Measurements from ENCODE around the gene LPIN1. TPM values are rescaled to one million over a fixed set of nuclear protein-coding genes. Genes with fewer than 3 reads are reported as not detected.
A peak's percentile ranks its signal among the peaks of the same experiment; 100 is the strongest.

Gene LPIN1
- polyA plus RNA-seq, 6 donors from 2014 or later: 4.6 to 12.8 (median 9.7) TPM

GRCh38 chr2:11828933-11829323, 82.5 kb downstream of the LPIN1 start:
- peak overlapping the region in 5 of 8 donors; percentile 81 to 90 (median 85) for H3K4me3 Mint-ChIP-seq

GRCh38 chr2:11829324-11829946, 83.0 kb downstream of the LPIN1 start:
- Mint-ChIP-seq H3K36me3 (peaks cover 7 to 11% of the 10 kb centered on the region in 2 donors), H3K9me3 (peaks cover 0 to 10% (median 5%) of the 10 kb centered on the region in 7 donors), H3K27ac (peak overlapping the region; percentile 24 to 94 (median 76)), H3K4me3 (peak overlapping the region; percentile 68 to 90 (median 84)), H3K27me3 (no peaks in the 10 kb centered on the region), H3K4me1 (peaks cover 39 to 58% (median 49%) of the 10 kb centered on the region in 3 donors)
- ATAC-seq (ENCODE audit: low read depth in 2 of 2) (peak; percentile 63 to 66), DNase-seq (peak; percentile 58)

More at GRCh38 chr2:11828933-11829323, 82.5 kb downstream of the LPIN1 start:
- no peak for DNase-seq
- no peak for ATAC-seq (ENCODE audit: low read depth in 2 of 2)
- Mint-ChIP-seq H3K36me3 (peaks cover 2 to 16% of the 10 kb centered on the region in 2 donors), H3K27me3 (no peaks in the 10 kb centered on the region), H3K27ac (peak overlapping the region in 2 of 6 donors; percentile 83 to 93), H3K4me1 (peaks cover 38 to 53% (median 45%) of the 10 kb centered on the region in 3 donors), H3K9me3 (peaks cover 0 to 5% (median 0%) of the 10 kb centered on the region in 7 donors)

- Mint-ChIP-seq H3K4me3 (peak overlapping the region; percentile 68 to 90 (median 84)), H3K27ac (peak overlapping the region; percentile 24 to 94 (median 76)), H3K9me3 (peaks cover 0 to 17% (median 11%) of the 10 kb centered on the region in 7 donors), H3K36me3 (peaks cover 7 to 13% of the 10 kb centered on the region in 2 donors), H3K27me3 (no peaks in the 10 kb centered on the region), H3K4me1 (peaks cover 39 to 63% (median 49%) of the 10 kb centered on the region in 3 donors)
- peak; percentile 42 for ATAC-seq (ENCODE audit: low read depth in 2 of 2)
- DNase-seq: peak; percentile 35
Observed at GRCh38 chr2:11829947-11830707, 83.7 kb downstream of the LPIN1 start.

GRCh38 chr2:11830708-11831301, 84.4 kb downstream of the LPIN1 start:
- peaks cover 0 to 23% (median 11%) of the 10 kb centered on the region in 7 donors for H3K9me3 Mint-ChIP-seq
- peak overlapping the region in 2 of 6 donors; percentile 1 to 59 for H3K27ac Mint-ChIP-seq
- peaks cover 39 to 63% (median 49%) of the 10 kb centered on the region in 3 donors for H3K4me1 Mint-ChIP-seq
- H3K27me3 Mint-ChIP-seq: no peaks in the 10 kb centered on the region
- DNase-seq (no peak), ATAC-seq (ENCODE audit: low read depth in 2 of 2) (no peak)
- H3K36me3 Mint-ChIP-seq: peaks cover 0 to 13% of the 10 kb centered on the region in 2 donors
- peak overlapping the region; percentile 68 to 90 (median 84) for H3K4me3 Mint-ChIP-seq

- ATAC-seq (ENCODE audit: low read depth in 2 of 2): no peak
- Mint-ChIP-seq H3K9me3 (peaks cover 0 to 23% (median 11%) of the 10 kb centered on the region in 7 donors), H3K4me3 (peak overlapping the region in 4 of 8 donors; percentile 0 to 32 (median 18)), H3K27me3 (no peaks in the 10 kb centered on the region), H3K4me1 (peaks cover 39 to 63% (median 49%) of the 10 kb centered on the region in 3 donors), H3K36me3 (peaks cover 0 to 15% of the 10 kb centered on the region in 2 donors), H3K27ac (peak overlapping the region in 1 of 6 donors; percentile 26)
- DNase-seq: no peak
Observed at GRCh38 chr2:11831415-11831814, 85.0 kb downstream of the LPIN1 start.

GRCh38 chr2:11832531-11832930, 86.1 kb downstream of the LPIN1 start:
- DNase-seq: no peak
- peaks cover 0 to 18% of the 10 kb centered on the region in 2 donors for H3K36me3 Mint-ChIP-seq
- peaks cover 39 to 59% (median 49%) of the 10 kb centered on the region in 3 donors for H3K4me1 Mint-ChIP-seq
- no peak for ATAC-seq (ENCODE audit: low read depth in 2 of 2)
- peak overlapping the region in 2 of 8 donors; percentile 24 to 64 for H3K4me3 Mint-ChIP-seq
- no peaks in the 10 kb centered on the region for H3K27me3 Mint-ChIP-seq
- peak overlapping the region in 1 of 6 donors; percentile 26 for H3K27ac Mint-ChIP-seq
- peaks cover 0 to 23% (median 11%) of the 10 kb centered on the region in 7 donors for H3K9me3 Mint-ChIP-seq

GRCh38 chr2:11833601-11834000, 87.2 kb downstream of the LPIN1 start:
- H3K9me3 Mint-ChIP-seq: peaks cover 0 to 23% (median 11%) of the 10 kb centered on the region in 7 donors
- H3K4me1 Mint-ChIP-seq: peaks cover 39 to 58% (median 49%) of the 10 kb centered on the region in 3 donors
- DNase-seq (no peak), ATAC-seq (ENCODE audit: low read depth in 2 of 2) (no peak)
- H3K27me3 Mint-ChIP-seq: no peaks in the 10 kb centered on the region
- H3K4me3 Mint-ChIP-seq: peak overlapping the region in 5 of 8 donors; percentile 6 to 72 (median 38)
- H3K27ac Mint-ChIP-seq: peak overlapping the region in 2 of 6 donors; percentile 51 to 57
- H3K36me3 Mint-ChIP-seq: peaks cover 0 to 18% of the 10 kb centered on the region in 2 donors

- Mint-ChIP-seq H3K27me3 (no peaks in the 10 kb centered on the region), H3K9me3 (peaks cover 0 to 23% (median 11%) of the 10 kb centered on the region in 7 donors), H3K36me3 (peaks cover 0 to 18% of the 10 kb centered on the region in 2 donors), H3K4me1 (peaks cover 27 to 41% (median 35%) of the 10 kb centered on the region in 3 donors), H3K4me3 (peak overlapping the region in 2 of 8 donors; percentile 9 to 31), H3K27ac (peak overlapping the region in 1 of 6 donors; percentile 6)
- DNase-seq (no peak), ATAC-seq (ENCODE audit: low read depth in 2 of 2) (no peak)
Observed at GRCh38 chr2:11835403-11835802, 89.0 kb downstream of the LPIN1 start.

GRCh38 chr2:11836647-11837219, 90.3 kb downstream of the LPIN1 start:
- DNase-seq: no peak
- Mint-ChIP-seq H3K27ac (peak overlapping the region in 1 of 6 donors; percentile 9), H3K9me3 (peaks cover 0 to 23% (median 11%) of the 10 kb centered on the region in 7 donors), H3K4me1 (peaks cover 21 to 32% (median 24%) of the 10 kb centered on the region in 3 donors), H3K4me3 (no peak overlapping the region), H3K27me3 (no peaks in the 10 kb centered on the region), H3K36me3 (peaks cover 0 to 18% of the 10 kb centered on the region in 2 donors)
- ATAC-seq (ENCODE audit: low read depth in 2 of 2): no peak

GRCh38 chr2:11837875-11838734, 91.7 kb downstream of the LPIN1 start:
- DNase-seq: no peak
- no peaks in the 10 kb centered on the region for H3K27me3 Mint-ChIP-seq
- no peak overlapping the region for H3K4me3 Mint-ChIP-seq
- H3K27ac Mint-ChIP-seq: peak overlapping the region in 2 of 6 donors; percentile 22 to 78
- H3K4me1 Mint-ChIP-seq: peaks cover 10 to 18% (median 13%) of the 10 kb centered on the region in 3 donors
- H3K9me3 Mint-ChIP-seq: peaks cover 0 to 23% (median 11%) of the 10 kb centered on the region in 7 donors
- ATAC-seq (ENCODE audit: low read depth in 2 of 2): no peak
- H3K36me3 Mint-ChIP-seq: peaks cover 0 to 18% of the 10 kb centered on the region in 2 donors

GRCh38 chr2:11839916-11840315, 93.5 kb downstream of the LPIN1 start:
- no peak for DNase-seq
- Mint-ChIP-seq H3K36me3 (peaks cover 0 to 6% of the 10 kb centered on the region in 2 donors), H3K4me3 (no peak overlapping the region), H3K4me1 (peaks cover 0 to under 1% (median 0%) of the 10 kb centered on the region in 3 donors), H3K9me3 (peaks cover 0 to 8% (median 2%) of the 10 kb centered on the region in 7 donors), H3K27ac (no peak overlapping the region), H3K27me3 (no peaks in the 10 kb centered on the region)
- no peak for ATAC-seq (ENCODE audit: low read depth in 2 of 2)

- Mint-ChIP-seq H3K27me3 (no peaks in the 10 kb centered on the region), H3K4me3 (no peak overlapping the region), H3K4me1 (no peaks in the 10 kb centered on the region), H3K27ac (no peak overlapping the region), H3K36me3 (no peaks in the 10 kb centered on the region), H3K9me3 (peaks cover 0 to 3% (median 2%) of the 10 kb centered on the region in 7 donors)
- ATAC-seq (ENCODE audit: low read depth in 2 of 2) (no peak), DNase-seq (no peak)
Observed at GRCh38 chr2:11842336-11842735, 95.9 kb downstream of the LPIN1 start.

All from naive B cell (primary cell).